Measurements from ENCODE around the gene PDGFD.

The PDGFD gene

DNA sequence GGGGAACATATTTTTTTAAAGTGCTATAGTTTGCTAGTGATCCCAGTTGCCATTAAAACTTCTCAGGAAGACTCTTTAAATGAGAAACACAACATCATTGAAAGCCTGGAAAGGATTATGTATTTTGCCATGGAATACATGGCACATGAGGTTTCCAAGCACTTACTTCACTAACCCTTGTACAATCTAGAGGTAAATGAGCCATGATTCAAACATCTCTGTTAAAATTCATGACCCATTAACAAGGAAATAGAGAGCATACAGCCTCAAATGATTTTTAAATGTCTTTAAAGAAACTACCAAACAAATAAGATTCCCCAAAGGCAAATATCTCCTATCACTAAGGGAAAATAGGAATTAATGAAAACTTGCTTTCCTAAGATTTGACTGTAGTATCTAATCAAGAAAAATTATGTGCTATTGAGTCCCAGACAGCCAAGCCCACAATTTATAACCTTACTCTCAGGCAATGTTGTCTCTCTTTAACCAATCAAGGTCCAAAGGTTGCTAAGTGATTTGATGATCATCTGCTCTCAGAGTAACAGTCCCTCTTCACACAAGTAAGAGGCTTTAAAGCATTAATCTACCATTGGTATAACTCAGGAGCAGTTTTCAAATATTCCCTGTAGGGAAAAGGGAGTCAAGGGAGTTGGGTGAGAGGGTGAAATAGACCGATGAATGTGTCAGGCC is 219.6 kb downstream of the PDGFD start:
- no peak overlapping the region for H3K27ac ChIP-seq (ENCODE audit: low read length)
- no CpG with 5 or more reads among the region's 1 CpG for WGBS (ENCODE audit: insufficient coverage, insufficient read length)
- H3K27me3 ChIP-seq (ENCODE audit: control insufficient read depth, insufficient read depth, low read length) = no peaks in the 10 kb centered on the region
- no peak overlapping the region for H3K4me3 ChIP-seq (ENCODE audit: low read length)
- DNase-seq (ENCODE audit: low read depth, low spot score) = no peak
- H3K9me3 ChIP-seq (ENCODE audit: control insufficient read depth, insufficient read depth, low read length) = no peaks in the 10 kb centered on the region
- no peaks in the 10 kb centered on the region for H3K36me3 ChIP-seq (ENCODE audit: control insufficient read depth, insufficient read depth, low read length)
- no peaks in the 10 kb centered on the region for H3K4me1 ChIP-seq (ENCODE audit: control insufficient read depth, insufficient read depth, low read length)

DNA sequence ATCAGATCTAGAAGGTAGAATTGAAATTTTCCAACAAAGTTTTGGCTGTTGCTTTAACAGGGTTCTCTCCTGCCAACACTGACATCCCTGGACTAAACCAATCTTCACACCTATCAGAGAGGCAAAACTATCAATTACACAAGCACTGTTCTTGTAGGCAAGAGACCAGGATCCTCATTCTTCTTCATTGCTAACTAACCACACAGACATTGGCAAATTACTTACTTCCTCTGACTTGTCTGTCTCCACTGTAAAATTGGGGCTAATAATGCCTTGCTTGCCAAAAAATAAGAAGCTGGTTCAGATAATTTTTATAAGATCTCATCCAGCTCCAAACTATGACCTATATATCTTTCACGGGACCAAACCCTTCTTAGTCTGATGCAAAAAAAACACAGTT is 221.3 kb downstream of the PDGFD start:
- no peaks in the 10 kb centered on the region for H3K4me1 ChIP-seq (ENCODE audit: control insufficient read depth, insufficient read depth, low read length)
- no peak for DNase-seq (ENCODE audit: low read depth, low spot score)
- no peaks in the 10 kb centered on the region for H3K36me3 ChIP-seq (ENCODE audit: control insufficient read depth, insufficient read depth, low read length)
- H3K27me3 ChIP-seq (ENCODE audit: control insufficient read depth, insufficient read depth, low read length) = no peaks in the 10 kb centered on the region
- H3K27ac ChIP-seq (ENCODE audit: low read length) = no peak overlapping the region
- no CpG with 5 or more reads among the region's 1 CpG for WGBS (ENCODE audit: insufficient coverage, insufficient read length)
- H3K9me3 ChIP-seq (ENCODE audit: control insufficient read depth, insufficient read depth, low read length) = no peaks in the 10 kb centered on the region
- no peak overlapping the region for H3K4me3 ChIP-seq (ENCODE audit: low read length)

DNA sequence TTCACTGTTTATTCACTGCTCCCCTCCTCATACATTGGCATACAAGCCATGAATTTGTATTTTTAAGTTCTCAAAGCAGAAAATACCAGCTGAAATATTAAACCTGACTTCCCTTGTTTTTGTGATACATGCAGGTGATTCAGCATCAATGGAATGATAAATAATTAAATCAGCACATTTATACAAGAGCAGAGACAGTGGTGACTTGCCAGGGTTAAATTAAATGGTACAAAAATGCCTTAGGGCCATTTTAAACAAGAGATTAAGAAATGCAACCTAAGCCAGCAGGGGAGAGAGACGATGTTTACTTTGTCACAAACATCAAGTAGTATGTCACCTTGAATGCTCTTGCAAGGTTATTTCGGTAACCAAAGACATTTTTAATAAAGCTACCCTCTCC is 223.4 kb downstream of the PDGFD start:
- Histone ChIP-seq H3K9me3 (ENCODE audit: control insufficient read depth, insufficient read depth, low read length) (no peaks in the 10 kb centered on the region), H3K4me1 (ENCODE audit: control insufficient read depth, insufficient read depth, low read length) (no peaks in the 10 kb centered on the region), H3K27me3 (ENCODE audit: control insufficient read depth, insufficient read depth, low read length) (no peaks in the 10 kb centered on the region), H3K4me3 (ENCODE audit: low read length) (no peak overlapping the region), H3K27ac (ENCODE audit: low read length) (no peak overlapping the region), H3K36me3 (ENCODE audit: control insufficient read depth, insufficient read depth, low read length) (no peaks in the 10 kb centered on the region)
- DNase-seq (ENCODE audit: low read depth, low spot score) = no peak
- no CpG with 5 or more reads among the region's 2 CpGs for WGBS (ENCODE audit: insufficient coverage, insufficient read length)

DNA sequence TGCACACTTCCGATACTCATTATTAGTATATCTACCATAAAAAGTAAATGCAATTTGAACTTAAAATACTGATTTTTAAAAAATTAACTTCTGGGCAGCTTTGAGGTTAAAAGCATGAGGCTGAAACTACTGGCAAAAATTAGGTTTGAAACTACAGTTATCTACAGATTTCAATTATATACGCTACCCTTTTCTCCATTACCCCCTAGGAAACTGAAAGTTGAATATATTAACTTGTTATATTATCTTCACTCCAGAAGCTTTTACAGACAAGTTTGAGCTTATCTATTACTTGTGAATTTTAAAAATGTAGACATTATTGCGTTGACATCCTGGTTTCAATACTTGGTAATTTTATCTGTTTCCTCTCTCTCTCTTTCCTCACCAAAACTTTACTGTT is 224.3 kb downstream of the PDGFD start:
- no peak overlapping the region for H3K4me3 ChIP-seq (ENCODE audit: low read length)
- H3K27me3 ChIP-seq (ENCODE audit: control insufficient read depth, insufficient read depth, low read length) = no peaks in the 10 kb centered on the region
- H3K27ac ChIP-seq (ENCODE audit: low read length) = no peak overlapping the region
- no peak for DNase-seq (ENCODE audit: low read depth, low spot score)
- H3K36me3 ChIP-seq (ENCODE audit: control insufficient read depth, insufficient read depth, low read length) = no peaks in the 10 kb centered on the region
- H3K9me3 ChIP-seq (ENCODE audit: control insufficient read depth, insufficient read depth, low read length) = no peaks in the 10 kb centered on the region
- H3K4me1 ChIP-seq (ENCODE audit: control insufficient read depth, insufficient read depth, low read length) = no peaks in the 10 kb centered on the region
- no CpG with 5 or more reads among the region's 3 CpGs for WGBS (ENCODE audit: insufficient coverage, insufficient read length)

DNA sequence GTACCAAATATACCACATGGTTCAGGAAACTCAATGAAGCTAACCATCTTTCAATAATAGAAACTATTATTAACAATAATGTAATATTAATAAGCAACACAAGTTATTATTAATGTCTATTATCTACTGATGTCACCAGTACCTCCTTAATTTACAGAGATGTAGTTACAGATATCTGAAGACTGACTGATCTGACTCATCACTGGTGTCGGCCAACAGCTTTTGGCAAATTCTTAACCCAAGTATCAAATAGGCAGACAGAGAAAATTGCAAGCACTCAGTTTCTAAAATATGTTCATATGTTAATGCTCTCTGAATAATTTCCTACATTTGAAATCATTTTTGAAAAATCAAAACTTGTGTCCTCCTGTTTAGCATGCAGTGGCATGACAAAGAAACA is 227.9 kb downstream of the PDGFD start:
- H3K9me3 ChIP-seq (ENCODE audit: control insufficient read depth, insufficient read depth, low read length) = no peaks in the 10 kb centered on the region
- no CpG with 5 or more reads among the region's 1 CpG for WGBS (ENCODE audit: insufficient coverage, insufficient read length)
- H3K36me3 ChIP-seq (ENCODE audit: control insufficient read depth, insufficient read depth, low read length) = no peaks in the 10 kb centered on the region
- no peaks in the 10 kb centered on the region for H3K27me3 ChIP-seq (ENCODE audit: control insufficient read depth, insufficient read depth, low read length)
- no peak for DNase-seq (ENCODE audit: low read depth, low spot score)
- H3K4me1 ChIP-seq (ENCODE audit: control insufficient read depth, insufficient read depth, low read length) = no peaks in the 10 kb centered on the region
- no peak overlapping the region for H3K4me3 ChIP-seq (ENCODE audit: low read length)
- H3K27ac ChIP-seq (ENCODE audit: low read length) = no peak overlapping the region

DNA sequence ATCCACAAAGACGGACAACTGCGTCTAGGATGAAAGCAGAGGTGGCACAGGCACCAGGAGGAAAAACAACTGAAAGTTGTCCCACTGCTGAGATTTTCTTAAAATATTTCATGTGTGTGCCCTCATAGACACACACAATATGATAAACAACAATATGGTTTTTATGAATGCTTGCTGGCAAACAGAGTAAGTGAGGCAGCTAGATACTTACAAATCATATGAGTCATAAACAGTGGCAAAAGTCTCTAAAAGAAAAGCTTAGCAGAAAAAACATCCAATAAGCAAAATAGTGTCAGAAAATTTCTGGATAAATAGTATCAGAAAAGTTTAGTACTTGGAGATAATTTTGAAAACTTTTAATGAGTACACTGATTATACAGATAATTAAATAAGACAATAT is 228.7 kb downstream of the PDGFD start:
- no CpG with 5 or more reads among the region's 2 CpGs for WGBS (ENCODE audit: insufficient coverage, insufficient read length)
- no peaks in the 10 kb centered on the region for H3K27me3 ChIP-seq (ENCODE audit: control insufficient read depth, insufficient read depth, low read length)
- no peak overlapping the region for H3K4me3 ChIP-seq (ENCODE audit: low read length)
- no peaks in the 10 kb centered on the region for H3K4me1 ChIP-seq (ENCODE audit: control insufficient read depth, insufficient read depth, low read length)
- no peak overlapping the region for H3K27ac ChIP-seq (ENCODE audit: low read length)
- no peaks in the 10 kb centered on the region for H3K36me3 ChIP-seq (ENCODE audit: control insufficient read depth, insufficient read depth, low read length)
- no peak for DNase-seq (ENCODE audit: low read depth, low spot score)
- no peaks in the 10 kb centered on the region for H3K9me3 ChIP-seq (ENCODE audit: control insufficient read depth, insufficient read depth, low read length)

DNA sequence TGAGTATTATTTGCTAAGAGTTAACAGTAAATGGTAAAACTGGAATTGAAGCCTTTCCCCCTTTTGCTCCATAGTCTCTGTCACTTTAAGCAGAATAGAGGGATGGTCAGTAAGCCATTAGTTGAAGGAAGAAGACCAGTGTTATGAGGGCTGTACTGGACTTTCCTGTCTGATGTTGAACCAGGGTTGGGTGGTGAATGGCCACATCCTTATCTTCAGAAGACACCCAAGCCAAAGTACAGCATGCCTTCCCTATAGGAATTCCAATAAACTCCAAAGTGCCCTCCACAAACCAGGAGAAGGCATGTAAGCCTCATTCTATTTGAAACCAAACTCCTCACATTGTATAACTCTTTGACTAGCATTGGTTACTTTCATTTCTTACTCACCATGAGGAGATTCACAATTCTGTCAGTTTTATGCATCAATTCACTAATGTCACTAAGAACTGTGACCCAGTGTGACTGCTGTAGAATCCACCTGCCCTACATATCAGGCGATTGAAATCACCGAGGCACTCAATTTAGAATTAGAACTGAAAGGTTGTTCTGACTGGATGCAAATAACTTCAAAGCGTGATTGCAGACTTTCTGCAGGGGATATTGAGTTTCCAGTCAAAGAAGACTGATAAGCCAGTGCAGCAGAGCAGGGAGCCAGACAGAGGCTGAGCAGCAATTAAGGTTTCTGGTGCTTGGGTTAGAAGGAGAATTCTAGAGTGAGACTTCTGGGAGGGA is 234.6 kb downstream of the PDGFD start:
- no peak for DNase-seq (ENCODE audit: low read depth, low spot score)
- WGBS (ENCODE audit: insufficient coverage, insufficient read length) = no CpG with 5 or more reads among the region's 3 CpGs
- H3K4me3 ChIP-seq (ENCODE audit: low read length) = no peak overlapping the region
- H3K27me3 ChIP-seq (ENCODE audit: control insufficient read depth, insufficient read depth, low read length) = no peaks in the 10 kb centered on the region
- no peaks in the 10 kb centered on the region for H3K36me3 ChIP-seq (ENCODE audit: control insufficient read depth, insufficient read depth, low read length)
- H3K9me3 ChIP-seq (ENCODE audit: control insufficient read depth, insufficient read depth, low read length) = no peaks in the 10 kb centered on the region
- no peaks in the 10 kb centered on the region for H3K4me1 ChIP-seq (ENCODE audit: control insufficient read depth, insufficient read depth, low read length)
- no peak overlapping the region for H3K27ac ChIP-seq (ENCODE audit: low read length)

DNA sequence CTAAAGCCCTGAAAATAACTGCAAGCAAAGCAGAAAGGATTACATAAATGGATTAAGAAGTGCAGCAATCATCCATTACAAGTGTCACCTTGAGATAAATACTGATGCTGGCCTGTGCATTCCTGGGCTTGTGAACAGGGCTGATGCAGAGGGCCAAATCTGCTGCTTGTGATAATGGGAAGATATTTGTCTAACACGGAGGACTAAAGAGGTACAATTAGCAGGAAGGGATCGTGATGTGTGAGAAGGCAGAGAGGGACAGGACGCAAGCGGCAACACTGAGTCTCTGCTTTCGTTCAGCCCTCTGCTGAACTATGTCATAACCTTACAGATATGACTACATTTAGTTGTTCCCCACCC is 235.2 kb downstream of the PDGFD start:
- Histone ChIP-seq H3K9me3 (ENCODE audit: control insufficient read depth, insufficient read depth, low read length) (no peaks in the 10 kb centered on the region), H3K4me1 (ENCODE audit: control insufficient read depth, insufficient read depth, low read length) (no peaks in the 10 kb centered on the region), H3K36me3 (ENCODE audit: control insufficient read depth, insufficient read depth, low read length) (no peaks in the 10 kb centered on the region), H3K27me3 (ENCODE audit: control insufficient read depth, insufficient read depth, low read length) (no peaks in the 10 kb centered on the region), H3K27ac (ENCODE audit: low read length) (no peak overlapping the region), H3K4me3 (ENCODE audit: low read length) (no peak overlapping the region)
- no peak for DNase-seq (ENCODE audit: low read depth, low spot score)
- no CpG with 5 or more reads among the region's 5 CpGs for WGBS (ENCODE audit: insufficient coverage, insufficient read length)

DNA sequence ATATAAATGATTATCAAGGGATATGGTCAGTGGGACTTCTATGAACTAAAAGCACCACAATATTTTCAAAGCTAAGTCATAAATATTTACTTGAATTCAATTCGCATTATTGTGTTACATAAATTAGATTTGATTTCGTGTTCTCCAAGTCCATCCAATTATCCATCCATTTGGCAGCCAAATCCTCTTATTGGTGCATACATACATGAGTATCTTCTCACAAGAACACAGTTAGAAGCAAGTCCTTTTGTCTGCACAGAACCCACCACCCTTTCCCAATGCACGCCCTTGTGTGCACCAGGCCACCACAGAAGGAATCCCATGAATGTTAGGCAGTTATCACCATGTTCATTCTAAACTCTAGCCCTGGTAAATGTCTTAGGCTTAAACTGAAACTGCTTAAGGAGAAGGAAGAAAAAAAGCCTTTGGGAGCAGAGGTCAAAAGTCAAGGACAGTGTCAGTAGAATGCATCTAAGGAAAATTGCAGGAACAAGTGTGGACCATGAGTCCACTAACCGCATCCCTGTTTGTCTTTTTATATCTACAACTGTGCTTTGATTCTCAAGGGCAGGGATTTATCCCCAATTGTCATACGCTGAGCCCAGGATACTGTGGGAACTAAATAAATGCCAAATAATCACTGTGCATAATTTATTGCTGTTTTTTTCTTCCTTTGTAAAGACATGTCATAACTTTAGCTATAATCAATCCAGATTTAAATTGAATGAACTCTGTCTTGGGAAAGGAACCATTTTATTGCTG is 235.7 kb downstream of the PDGFD start:
- Histone ChIP-seq H3K9me3 (ENCODE audit: control insufficient read depth, insufficient read depth, low read length) (no peaks in the 10 kb centered on the region), H3K27ac (ENCODE audit: low read length) (no peak overlapping the region), H3K27me3 (ENCODE audit: control insufficient read depth, insufficient read depth, low read length) (no peaks in the 10 kb centered on the region), H3K36me3 (ENCODE audit: control insufficient read depth, insufficient read depth, low read length) (no peaks in the 10 kb centered on the region), H3K4me3 (ENCODE audit: low read length) (no peak overlapping the region), H3K4me1 (ENCODE audit: control insufficient read depth, insufficient read depth, low read length) (no peaks in the 10 kb centered on the region)
- WGBS (ENCODE audit: insufficient coverage, insufficient read length) = no CpG with 5 or more reads among the region's 5 CpGs
- DNase-seq (ENCODE audit: low read depth, low spot score) = no peak

DNA sequence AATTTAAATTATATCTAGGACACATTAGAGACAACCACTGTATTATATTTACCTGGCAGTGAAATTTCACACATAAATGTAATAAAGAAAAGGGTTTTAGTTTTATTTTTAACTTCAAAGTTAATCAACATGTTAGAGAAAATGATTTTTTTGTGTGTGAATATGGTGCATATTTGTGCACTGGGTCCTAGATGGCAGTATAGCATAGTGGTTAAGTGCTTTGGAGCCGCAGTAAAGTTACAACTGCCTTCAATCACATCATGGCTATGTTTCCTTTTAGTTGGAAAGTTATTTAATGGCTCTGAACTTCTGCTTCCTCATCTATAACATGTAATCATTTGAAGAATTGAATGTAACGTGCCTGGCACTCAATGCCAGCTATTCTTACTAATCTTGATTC is 236.4 kb downstream of the PDGFD start:
- WGBS (ENCODE audit: insufficient coverage, insufficient read length) = no CpG with 5 or more reads among the region's 2 CpGs
- Histone ChIP-seq H3K27ac (ENCODE audit: low read length) (no peak overlapping the region), H3K36me3 (ENCODE audit: control insufficient read depth, insufficient read depth, low read length) (no peaks in the 10 kb centered on the region), H3K9me3 (ENCODE audit: control insufficient read depth, insufficient read depth, low read length) (no peaks in the 10 kb centered on the region), H3K4me3 (ENCODE audit: low read length) (no peak overlapping the region), H3K27me3 (ENCODE audit: control insufficient read depth, insufficient read depth, low read length) (no peaks in the 10 kb centered on the region), H3K4me1 (ENCODE audit: control insufficient read depth, insufficient read depth, low read length) (no peaks in the 10 kb centered on the region)
- no peak for DNase-seq (ENCODE audit: low read depth, low spot score)

Data from iPS DF 6.9 (cell line).